Vagina (tissue), 2 donors: Measurements from ENCODE around the gene HUNK. TPM values are rescaled to one million over a fixed set of nuclear protein-coding genes. Genes with fewer than 3 reads are reported as not detected.

Experiments used
- DNase-seq, 2 donors: peaks; one replicate each; pipeline ENCODE4 v3.0.0-alpha.2; 2017; ENCODE audit errors: extremely low spot score in 2 of 2
- H3K27ac ChIP-seq: fragments of 200-600 bp; sonication (generic); one replicate; pipeline ENCODE4 v1.5.1; 2019
- H3K27me3 ChIP-seq: fragments of 200-600 bp; sonication (generic); one replicate; pipeline ENCODE4 v1.5.1; 2019
- H3K36me3 ChIP-seq, 2 donors: fragments of 200-600 bp; sonication (generic); one replicate each; pipeline ENCODE4 v1.5.1; 2017 to 2019
- H3K4me1 ChIP-seq: fragments of 200-600 bp; sonication (generic); one replicate; pipeline ENCODE4 v1.5.1; 2019
- H3K4me3 ChIP-seq, 2 donors: fragments of 200-600 bp; sonication (generic); 1 replicate in 1 of 2; 2 replicates in 1 of 2; pipeline ENCODE4 v1.5.1; 2016 to 2019
- H3K9me3 ChIP-seq: fragments of 200-600 bp; sonication (generic); one replicate; pipeline ENCODE4 v1.5.1; 2019
- CTCF ChIP-seq, 3 experiments: fragments of 450-650 bp in 2 of 3; fragments of 200-600 bp in 1 of 3; sonication (generic) in 1 of 3; IDR thresholded peaks; one replicate each; pipeline ENCODE4 v1.5.1; 2017 to 2019; ENCODE audit warnings: antibody characterized with exemption in 3 of 3, mild to moderate bottlenecking in 2 of 3, moderate library complexity in 2 of 3
- POLR2A ChIP-seq, 2 donors: fragments of 450-650 bp; IDR thresholded peaks; one replicate each; pipeline ENCODE4 v1.6.1; 2017; ENCODE audit warnings: antibody characterized with exemption in 2 of 2, mild to moderate bottlenecking in 2 of 2, moderate library complexity in 2 of 2
- POLR2AphosphoS5 ChIP-seq, 2 donors: sonication (generic); formaldehyde crosslinking; IDR thresholded peaks; one replicate each; pipeline ENCODE4 v1.9.0; 2017; ENCODE audit warnings: antibody characterized with exemption in 2 of 2, mild to moderate bottlenecking in 2 of 2, low read depth in 1 of 2; ENCODE audit not compliant: insufficient read depth in 1 of 2
- intact Hi-C: fragments of 100-400 bp; cut with DNase I; formaldehyde crosslinking; loops from one replicate; pipeline ENCODE4 v1.15.1; 2023
- total RNA-seq: library from RNA; depleted of rRNA; stranded (reverse); fragments of >200 nt; gene quantifications from one replicate; pipeline ENCODE4 v1.2.3, GENCODE V29; 2016

HUNK gene
- total RNA-seq, 1 donor from 2014 or later: 0.74 TPM

GRCh38 chr21:31889460-31889859, 16.6 kb downstream of the HUNK start:
- Histone ChIP-seq H3K4me1 (no peaks in the 10 kb centered on the region), H3K4me3 (no peak overlapping the region), H3K9me3 (no peaks in the 10 kb centered on the region), H3K27me3 (no peaks in the 10 kb centered on the region), H3K27ac (no peak overlapping the region), H3K36me3 (no peaks in the 10 kb centered on the region)
- TF ChIP-seq CTCF (IDR thresholded peaks at IDR 0.05) (no peak), POLR2AphosphoS5 (IDR thresholded peaks at IDR 0.05; ENCODE audit: insufficient read depth in 1 of 2, low read depth in 1 of 2) (no peak), POLR2A (IDR thresholded peaks at IDR 0.05) (no peak)
- no peak for DNase-seq
- intact Hi-C loops: no loop called here

GRCh38 chr21:31892686-31893085, 19.9 kb downstream of the HUNK start:
- no peaks in the 10 kb centered on the region for H3K36me3 ChIP-seq
- no peaks in the 10 kb centered on the region for H3K27me3 ChIP-seq
- no peaks in the 10 kb centered on the region for H3K4me1 ChIP-seq
- H3K27ac ChIP-seq: no peak overlapping the region
- no peaks in the 10 kb centered on the region for H3K9me3 ChIP-seq
- intact Hi-C loops: no loop called here
- no peak overlapping the region for H3K4me3 ChIP-seq
- DNase-seq: no peak
- TF ChIP-seq CTCF (IDR thresholded peaks at IDR 0.05) (no peak), POLR2A (IDR thresholded peaks at IDR 0.05) (no peak), POLR2AphosphoS5 (IDR thresholded peaks at IDR 0.05; ENCODE audit: insufficient read depth in 1 of 2, low read depth in 1 of 2) (no peak)

DNA sequence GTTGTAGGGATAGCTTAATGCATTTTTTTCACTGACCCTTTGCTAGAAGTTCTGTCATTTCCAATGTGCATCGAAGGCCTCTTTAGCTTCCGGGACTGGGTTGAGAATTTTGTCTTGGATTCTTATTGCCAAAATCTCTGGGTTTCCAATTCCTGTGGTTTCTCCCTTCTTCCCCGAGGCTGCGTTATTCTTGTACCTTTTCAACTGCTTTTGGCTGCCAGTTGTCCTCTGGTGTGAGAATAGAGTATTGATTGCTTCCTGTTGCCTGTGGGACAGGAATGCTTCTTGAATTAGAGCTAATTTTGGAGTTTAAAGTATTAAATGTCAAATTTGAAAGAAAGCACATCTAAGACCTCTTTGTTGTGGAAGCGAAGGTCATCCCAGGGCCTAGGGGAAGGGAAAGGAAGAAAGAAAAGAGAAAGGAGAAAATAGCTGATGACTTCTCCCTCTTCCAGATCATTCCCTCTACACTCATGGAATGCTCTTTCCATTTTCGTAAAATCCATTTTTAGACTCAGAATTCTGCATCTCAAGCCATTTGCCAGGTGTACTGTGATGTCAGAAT, 21.1 kb downstream of the HUNK start:
- no peak for DNase-seq
- intact Hi-C loops: no loop called here
- TF ChIP-seq CTCF (IDR thresholded peaks at IDR 0.05) (no peak), POLR2A (IDR thresholded peaks at IDR 0.05) (no peak), POLR2AphosphoS5 (IDR thresholded peaks at IDR 0.05; ENCODE audit: insufficient read depth in 1 of 2, low read depth in 1 of 2) (no peak)

GRCh38 chr21:31894457-31894856, 21.6 kb downstream of the HUNK start:
- no peak overlapping the region for H3K27ac ChIP-seq
- no peaks in the 10 kb centered on the region for H3K36me3 ChIP-seq
- no peaks in the 10 kb centered on the region for H3K4me1 ChIP-seq
- intact Hi-C loops: no loop called here
- no peaks in the 10 kb centered on the region for H3K27me3 ChIP-seq
- DNase-seq: no peak
- no peak overlapping the region for H3K4me3 ChIP-seq
- no peak for TF ChIP-seq CTCF (IDR thresholded peaks at IDR 0.05)
- H3K9me3 ChIP-seq: no peaks in the 10 kb centered on the region

More for the DNA sequence above, 21.1 kb downstream of the HUNK start:
- Histone ChIP-seq H3K27me3 (no peaks in the 10 kb centered on the region), H3K4me3 (no peak overlapping the region), H3K4me1 (no peaks in the 10 kb centered on the region), H3K27ac (no peak overlapping the region), H3K36me3 (no peaks in the 10 kb centered on the region), H3K9me3 (no peaks in the 10 kb centered on the region)

DNA sequence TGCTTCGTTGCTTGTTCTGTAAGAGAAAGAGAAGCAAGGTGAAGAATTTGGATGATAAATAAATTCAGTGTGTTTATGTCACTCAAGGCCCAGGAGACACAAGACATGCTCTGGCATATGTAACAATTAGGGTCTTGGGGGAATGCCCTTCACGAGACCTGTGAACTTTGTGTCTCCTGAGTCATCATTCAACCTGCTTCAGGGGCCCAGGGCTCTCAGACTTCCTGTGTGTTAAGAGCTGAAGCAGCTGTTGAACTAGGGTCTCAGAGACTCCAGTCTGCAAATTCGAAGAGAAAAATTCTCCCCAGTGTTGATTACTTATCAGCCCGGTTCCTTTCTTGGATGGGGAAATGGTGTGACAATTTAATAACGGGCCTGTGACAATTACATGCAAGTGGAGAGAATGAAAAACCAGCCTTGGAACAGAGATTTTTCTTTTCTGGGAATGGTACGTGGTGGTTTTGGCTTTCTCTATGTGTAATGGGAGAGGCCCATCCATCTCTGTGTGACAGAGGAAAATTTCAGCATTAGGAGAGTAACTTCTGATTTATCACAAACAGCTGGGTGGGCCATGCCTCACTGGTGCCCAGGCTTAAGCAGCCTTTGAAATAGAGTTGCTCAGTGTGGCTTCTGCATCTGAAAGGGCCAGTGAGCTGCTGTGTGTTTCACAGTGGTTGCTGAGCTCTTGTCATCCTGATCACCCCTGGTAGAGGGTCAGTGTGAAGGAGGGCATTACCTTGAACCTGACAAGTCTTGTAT, 22.4 kb downstream of the HUNK start:
- Histone ChIP-seq H3K4me1 (no peaks in the 10 kb centered on the region), H3K9me3 (no peaks in the 10 kb centered on the region), H3K27me3 (no peaks in the 10 kb centered on the region), H3K36me3 (no peaks in the 10 kb centered on the region), H3K4me3 (no peak overlapping the region), H3K27ac (no peak overlapping the region)
- TF ChIP-seq POLR2AphosphoS5 (IDR thresholded peaks at IDR 0.05; ENCODE audit: insufficient read depth in 1 of 2, low read depth in 1 of 2) (no peak), POLR2A (IDR thresholded peaks at IDR 0.05) (no peak), CTCF (IDR thresholded peaks at IDR 0.05) (no peak)
- intact Hi-C loops: no loop called here
- DNase-seq: no peak
